ENCODE measurements around the gene DMD. TPM values are rescaled to one million over a fixed set of nuclear protein-coding genes. Genes with fewer than 3 reads are reported as not detected.

The DMD gene
- polyA plus RNA-seq, 3 donors = 0.23 TPM; not detected in 2

DNA sequence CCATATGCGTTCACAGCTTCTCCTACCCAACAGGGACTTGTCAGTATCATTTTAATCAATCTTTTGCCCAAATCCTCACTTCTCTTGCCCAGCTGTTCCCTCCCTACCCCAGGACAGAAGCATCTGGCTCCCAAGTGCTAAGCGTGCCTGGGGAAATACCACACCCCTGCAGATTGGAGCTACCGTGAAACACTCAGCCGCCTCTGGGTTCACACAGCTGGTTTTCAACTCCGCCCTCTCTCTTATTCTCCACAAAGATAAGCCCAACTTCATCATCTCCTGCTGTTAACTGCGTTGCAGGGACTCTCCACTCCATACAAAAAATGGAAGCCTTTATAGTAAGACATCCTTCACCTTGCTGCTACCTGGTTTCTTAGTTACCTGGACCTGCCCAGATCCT is 1992.2 kb downstream of the DMD start:
- H3K9me3 ChIP-seq (replicated peaks in 1 of 2; ENCODE audit: control insufficient read depth in 1 of 2, insufficient read depth in 1 of 2, low read length in 2 of 2) = no peaks in the 10 kb centered on the region
- Mint-ChIP-seq H3K9me3 (no peaks in the 10 kb centered on the region), H3K27me3 (ENCODE audit: low read depth in 3 of 3) (peaks cover 0 to 2% (median 0%) of the 10 kb centered on the region in 3 donors), H3K4me3 (no peak overlapping the region), H3K4me1 (peaks cover 9% of the 10 kb centered on the region), H3K36me3 (no peaks in the 10 kb centered on the region), H3K27ac (no peak overlapping the region)
- intact Hi-C loops (cut with micrococcal nuclease) = no loop called here
- H3K9ac ChIP-seq (ENCODE audit: insufficient read depth, low read length, poor library complexity, severe bottlenecking) = no peak overlapping the region
- no peak for DNase-seq
- H3K27me3 ChIP-seq (ENCODE audit: control insufficient read depth in 2 of 2, insufficient read depth in 2 of 2, low read length in 2 of 2) = no peaks in the 10 kb centered on the region
- no peak overlapping the region for H2AFZ ChIP-seq (ENCODE audit: insufficient read depth, low read depth, low read length, poor library complexity, severe bottlenecking)
- no peak overlapping the region for H3K4me3 ChIP-seq (replicated peaks in 1 of 3; ENCODE audit: low read depth in 2 of 3, low read length in 3 of 3)
- 0% methylated on average over 1 of the region's 6 CpGs for WGBS (ENCODE audit: insufficient coverage)
- no peaks in the 10 kb centered on the region for H4K20me1 ChIP-seq (ENCODE audit: insufficient read depth, low read length)
- H3K4me1 ChIP-seq (ENCODE audit: control insufficient read depth in 1 of 2, insufficient read depth in 2 of 2, low read length in 2 of 2) = peaks cover 0 to 4% of the 10 kb centered on the region in 2 donors
- no peaks in the 10 kb centered on the region for H3K79me2 ChIP-seq (ENCODE audit: insufficient read depth, low read length)
- no peak overlapping the region for H3K4me2 ChIP-seq (replicated peaks; ENCODE audit: extremely low read depth, low read length, poor library complexity, severe bottlenecking)
- TF ChIP-seq, protein P1, sequence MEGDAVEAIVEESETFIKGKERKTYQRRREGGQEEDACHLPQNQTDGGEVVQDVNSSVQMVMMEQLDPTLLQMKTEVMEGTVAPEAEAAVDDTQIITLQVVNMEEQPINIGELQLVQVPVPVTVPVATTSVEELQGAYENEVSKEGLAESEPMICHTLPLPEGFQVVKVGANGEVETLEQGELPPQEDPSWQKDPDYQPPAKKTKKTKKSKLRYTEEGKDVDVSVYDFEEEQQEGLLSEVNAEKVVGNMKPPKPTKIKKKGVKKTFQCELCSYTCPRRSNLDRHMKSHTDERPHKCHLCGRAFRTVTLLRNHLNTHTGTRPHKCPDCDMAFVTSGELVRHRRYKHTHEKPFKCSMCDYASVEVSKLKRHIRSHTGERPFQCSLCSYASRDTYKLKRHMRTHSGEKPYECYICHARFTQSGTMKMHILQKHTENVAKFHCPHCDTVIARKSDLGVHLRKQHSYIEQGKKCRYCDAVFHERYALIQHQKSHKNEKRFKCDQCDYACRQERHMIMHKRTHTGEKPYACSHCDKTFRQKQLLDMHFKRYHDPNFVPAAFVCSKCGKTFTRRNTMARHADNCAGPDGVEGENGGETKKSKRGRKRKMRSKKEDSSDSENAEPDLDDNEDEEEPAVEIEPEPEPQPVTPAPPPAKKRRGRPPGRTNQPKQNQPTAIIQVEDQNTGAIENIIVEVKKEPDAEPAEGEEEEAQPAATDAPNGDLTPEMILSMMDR (IDR thresholded peaks at IDR 0.05) = no peak
- H3K27ac ChIP-seq (ENCODE audit: low read depth in 1 of 2, low read length in 2 of 2) = no peak overlapping the region
- no peaks in the 10 kb centered on the region for H3K36me3 ChIP-seq (replicated peaks in 1 of 2; ENCODE audit: control insufficient read depth in 1 of 2, insufficient read depth in 2 of 2, low read length in 2 of 2)

DNA sequence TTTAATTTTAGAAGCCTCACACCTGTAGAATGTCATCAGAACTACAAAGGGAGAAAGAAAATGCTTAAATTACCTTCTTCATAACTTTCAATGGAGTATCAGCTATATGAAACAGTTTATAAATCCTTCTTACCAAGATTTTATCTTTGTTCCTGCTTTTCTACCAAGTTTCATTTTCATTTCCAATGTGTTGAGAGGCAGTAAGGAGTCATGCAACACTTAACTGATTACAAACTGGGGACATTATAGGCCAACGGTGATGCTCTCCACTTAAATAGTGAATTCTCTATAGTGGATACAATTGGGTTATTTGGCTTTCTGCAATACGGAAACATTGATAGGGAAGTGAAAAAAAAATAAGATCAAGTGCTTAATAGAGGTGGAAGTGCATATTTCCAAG is 1994.3 kb downstream of the DMD start:
- Histone ChIP-seq H3K4me1 (ENCODE audit: control insufficient read depth in 1 of 2, insufficient read depth in 2 of 2, low read length in 2 of 2) (peaks cover 0 to 4% of the 10 kb centered on the region in 2 donors), H3K9me3 (replicated peaks in 1 of 2; ENCODE audit: control insufficient read depth in 1 of 2, insufficient read depth in 1 of 2, low read length in 2 of 2) (no peaks in the 10 kb centered on the region), H3K79me2 (ENCODE audit: insufficient read depth, low read length) (no peaks in the 10 kb centered on the region), H3K4me2 (replicated peaks; ENCODE audit: extremely low read depth, low read length, poor library complexity, severe bottlenecking) (no peak overlapping the region), H3K4me3 (replicated peaks in 1 of 3; ENCODE audit: low read depth in 2 of 3, low read length in 3 of 3) (no peak overlapping the region), H2AFZ (ENCODE audit: insufficient read depth, low read depth, low read length, poor library complexity, severe bottlenecking) (no peak overlapping the region), H3K36me3 (replicated peaks in 1 of 2; ENCODE audit: control insufficient read depth in 1 of 2, insufficient read depth in 2 of 2, low read length in 2 of 2) (no peaks in the 10 kb centered on the region), H3K27me3 (ENCODE audit: control insufficient read depth in 2 of 2, insufficient read depth in 2 of 2, low read length in 2 of 2) (no peaks in the 10 kb centered on the region), H4K20me1 (ENCODE audit: insufficient read depth, low read length) (no peaks in the 10 kb centered on the region), H3K27ac (ENCODE audit: low read depth in 1 of 2, low read length in 2 of 2) (no peak overlapping the region), H3K9ac (ENCODE audit: insufficient read depth, low read length, poor library complexity, severe bottlenecking) (no peak overlapping the region)
- Mint-ChIP-seq H3K36me3 (no peaks in the 10 kb centered on the region), H3K4me1 (peaks cover 4% of the 10 kb centered on the region), H3K9me3 (no peaks in the 10 kb centered on the region), H3K4me3 (no peak overlapping the region), H3K27ac (no peak overlapping the region), H3K27me3 (ENCODE audit: low read depth in 3 of 3) (peaks cover 0 to 4% (median 0%) of the 10 kb centered on the region in 3 donors)
- WGBS (ENCODE audit: insufficient coverage) = no CpG with 5 or more reads among the region's 2 CpGs
- intact Hi-C loops (cut with micrococcal nuclease) = no loop called here
- DNase-seq = no peak
- TF ChIP-seq, protein P1 (IDR thresholded peaks at IDR 0.05) = no peak

All from CD14-positive monocyte (primary cell).